GM21619 (cell line): ENCODE results near the gene SWSAP1.
"Not testable (repeated sequence)": the region's sequence is repeated elsewhere in the genome, so short reads cannot be mapped to it uniquely, and the experiment has no call there.

Experiments used
- ATAC-seq: cut with Tn5 transposase; IDR thresholded peaks from one replicate; pipeline ENCODE4 v1.9.1; 2021; ENCODE audit not compliant: unreplicated experiment

SWSAP1 gene

DNA sequence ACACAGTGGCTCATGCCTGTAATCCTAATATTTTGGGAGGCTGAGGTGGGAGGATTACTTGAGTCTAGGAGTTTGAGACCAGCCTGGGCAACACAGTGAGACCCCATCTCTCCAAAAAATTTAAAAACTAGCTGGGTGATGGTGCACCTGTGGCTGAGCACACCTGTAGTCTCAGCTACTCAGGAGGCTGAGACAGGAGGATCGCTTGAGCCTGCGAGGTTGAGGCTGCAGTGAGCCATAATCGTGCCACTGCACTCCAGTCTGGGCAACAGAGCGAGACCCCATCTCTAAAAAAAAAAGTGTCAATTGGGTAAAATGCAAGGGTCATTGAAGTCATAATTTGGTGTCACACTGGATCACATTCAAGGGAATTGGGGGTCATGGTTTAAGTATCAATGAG lies 20.4 kb upstream of the SWSAP1 start:
- not testable (repeated sequence) for ATAC-seq

DNA sequence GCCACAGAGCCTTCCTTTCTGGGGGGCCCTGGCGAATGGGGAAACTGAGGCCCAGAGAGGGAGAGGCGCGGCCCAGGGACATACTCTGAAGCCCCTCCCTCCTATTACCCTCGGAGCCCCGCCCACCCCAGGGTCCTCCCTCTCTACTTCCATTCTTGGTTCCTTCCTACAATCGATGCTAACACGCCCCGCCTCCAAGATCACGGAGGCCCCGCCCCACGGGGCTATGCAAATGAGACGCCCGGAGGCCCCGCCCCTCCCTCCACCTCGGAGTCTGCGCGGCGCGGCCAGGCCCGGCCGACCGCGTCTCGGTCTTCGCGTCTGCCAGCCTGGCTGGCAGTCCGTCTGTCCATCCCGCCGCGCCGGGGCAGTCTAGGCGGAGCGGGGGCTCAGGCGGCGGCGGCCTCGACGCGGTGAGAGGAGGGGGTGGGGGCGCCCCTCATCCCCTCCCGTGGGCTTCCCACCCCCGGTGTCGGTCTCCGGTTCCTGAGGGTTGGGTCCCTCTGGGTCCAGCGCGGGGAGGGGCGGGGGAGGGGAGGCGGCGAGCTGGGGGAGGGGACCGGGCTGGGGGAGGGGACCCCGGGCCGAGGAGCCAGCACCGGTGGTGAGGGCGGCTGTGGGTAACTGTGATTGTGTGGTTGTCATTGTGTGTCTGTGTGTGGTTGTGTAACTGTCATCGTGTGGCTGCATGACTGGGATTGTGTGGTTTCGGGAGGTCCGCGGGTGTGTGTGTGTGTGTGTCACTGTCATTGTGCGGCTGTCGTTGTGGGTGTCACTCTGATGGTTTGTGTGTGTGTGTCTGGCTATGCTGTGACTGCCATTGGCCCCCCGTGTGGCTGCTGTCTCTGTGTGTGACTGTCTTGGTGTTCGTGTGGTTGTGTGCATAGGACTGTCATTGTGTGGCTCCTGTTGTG lies 19.0 kb upstream of the SWSAP1 start, which contains the start of gene PLPPR2:
Gene PLPPR2 (plus strand): TSS at position 273 of the 914 bp plus-strand sequence. CDS start 2,242 bp downstream, outside the sequence.
- ATAC-seq = no peak

GRCh38 chr19:11356074-11356397 lies 18.4 kb upstream of the SWSAP1 start:
- no peak for ATAC-seq

- ATAC-seq = no peak
Measured at GRCh38 chr19:11356676-11357550, 17.6 kb upstream of the SWSAP1 start.

DNA sequence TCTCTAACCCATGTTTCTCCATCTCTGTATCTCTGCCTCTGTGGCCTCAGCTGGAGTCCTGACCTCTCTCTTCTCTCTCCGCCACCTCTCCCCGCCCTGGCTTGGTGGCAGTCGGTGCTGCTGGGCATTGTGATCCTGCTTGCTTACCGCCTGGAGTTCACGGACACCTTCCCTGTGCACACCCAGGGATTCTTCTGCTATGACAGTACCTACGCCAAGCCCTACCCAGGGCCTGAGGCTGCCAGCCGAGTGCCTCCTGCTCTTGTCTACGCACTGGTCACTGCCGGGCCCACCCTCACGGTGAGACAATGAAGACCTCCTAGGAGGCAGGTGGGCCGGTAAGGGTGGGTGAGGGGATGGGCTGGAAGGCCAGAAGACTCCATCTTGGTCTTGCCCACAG lies 15.0 kb upstream of the SWSAP1 start:
- ATAC-seq = no peak

DNA sequence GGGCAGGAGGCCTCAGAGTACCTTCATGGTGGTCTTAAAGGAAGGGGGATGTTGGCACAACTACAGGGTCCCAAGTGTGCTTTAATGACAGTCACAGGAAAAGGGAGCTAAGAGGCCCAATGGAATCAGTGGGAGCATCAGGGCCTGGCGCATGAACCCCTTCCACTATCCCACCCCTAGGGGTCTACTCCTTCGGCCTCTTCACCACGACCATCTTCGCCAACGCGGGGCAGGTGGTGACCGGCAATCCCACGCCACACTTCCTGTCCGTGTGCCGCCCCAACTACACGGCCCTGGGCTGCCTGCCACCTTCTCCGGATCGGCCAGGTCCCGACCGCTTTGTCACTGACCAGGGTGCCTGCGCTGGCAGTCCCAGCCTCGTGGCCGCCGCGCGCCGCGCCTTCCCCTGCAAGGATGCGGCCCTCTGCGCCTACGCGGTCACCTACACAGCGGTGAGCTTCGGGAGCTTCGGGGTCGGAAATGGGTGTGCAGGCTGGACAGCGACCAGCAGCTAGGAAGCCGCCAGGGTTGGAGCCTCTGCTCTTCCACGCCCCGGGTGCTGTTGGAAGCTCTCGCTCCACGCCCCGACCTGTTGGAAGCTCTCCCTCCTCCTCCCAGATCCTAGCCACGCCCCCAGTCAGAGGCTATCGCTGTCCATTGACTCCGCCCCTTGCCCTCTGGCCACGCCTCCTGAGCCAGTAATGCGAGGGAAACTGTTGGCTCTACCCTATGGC lies 13.3 kb upstream of the SWSAP1 start:
- no peak for ATAC-seq

DNA sequence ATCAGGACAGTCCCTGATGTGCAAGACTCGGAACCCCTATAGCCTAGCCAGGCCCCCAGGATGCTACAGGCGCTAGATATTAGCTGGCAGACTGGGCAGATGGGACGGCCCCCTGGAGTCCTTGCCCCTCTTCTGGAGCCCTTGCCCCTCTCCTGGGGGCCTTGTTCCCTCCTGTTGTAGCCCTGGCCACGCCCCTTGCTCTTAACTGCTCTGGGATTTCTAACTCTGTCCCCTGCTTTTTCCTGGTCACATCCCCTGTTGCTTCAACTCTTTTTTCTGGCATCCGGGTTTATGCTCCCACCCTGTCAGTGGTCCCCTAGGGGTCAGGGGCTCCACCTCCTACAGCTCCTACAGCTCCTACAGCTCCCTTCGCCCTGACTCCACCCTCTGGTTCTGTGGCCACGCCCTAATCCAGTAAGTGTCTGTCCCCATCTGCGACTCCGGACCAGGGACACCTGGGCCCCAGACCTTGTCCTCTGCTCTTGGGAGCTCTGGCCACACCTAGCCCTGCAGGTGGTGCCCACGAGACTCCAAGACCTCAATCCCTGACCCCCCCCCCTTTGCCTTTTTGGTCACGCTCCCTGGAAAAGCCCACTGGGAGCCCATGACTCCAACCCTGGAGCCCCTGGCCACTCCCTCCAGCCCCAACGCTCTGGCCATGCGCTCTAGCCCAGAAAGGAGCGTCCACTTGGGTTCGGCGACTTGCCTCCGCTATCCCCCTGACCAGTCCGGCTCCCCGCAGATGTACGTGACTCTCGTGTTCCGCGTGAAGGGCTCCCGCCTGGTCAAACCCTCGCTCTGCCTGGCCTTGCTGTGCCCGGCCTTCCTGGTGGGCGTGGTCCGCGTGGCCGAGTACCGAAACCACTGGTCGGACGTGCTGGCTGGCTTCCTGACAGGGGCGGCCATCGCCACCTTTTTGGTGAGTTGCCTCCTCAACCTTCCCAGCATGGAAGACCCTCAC lies 12.4 kb upstream of the SWSAP1 start:
- no peak for ATAC-seq

DNA sequence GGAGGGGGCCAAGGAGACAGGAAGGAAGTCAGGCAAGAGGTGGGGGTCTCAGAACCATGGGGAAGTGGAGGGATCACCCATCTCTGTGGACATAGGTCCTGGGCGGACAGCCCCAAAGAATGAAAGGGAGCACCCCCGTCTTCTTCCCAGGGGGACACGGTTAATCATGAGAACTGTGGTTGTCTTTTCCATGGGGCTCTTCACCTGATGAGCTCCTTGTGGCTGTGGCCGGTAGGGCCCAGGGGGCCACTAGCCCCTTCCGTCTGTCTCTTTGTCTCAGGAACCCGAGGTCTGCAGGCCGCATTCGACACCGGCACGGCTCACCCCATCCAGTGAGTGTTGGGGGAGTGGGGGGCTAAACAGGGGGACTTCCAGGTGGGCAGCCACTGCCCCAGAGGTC lies 10.6 kb upstream of the SWSAP1 start:
- ATAC-seq = no peak

GRCh38 chr19:11364296-11364904 lies 10.1 kb upstream of the SWSAP1 start:
- ATAC-seq = no peak

GRCh38 chr19:11364935-11365334 lies 9.5 kb upstream of the SWSAP1 start:
- no peak for ATAC-seq

DNA sequence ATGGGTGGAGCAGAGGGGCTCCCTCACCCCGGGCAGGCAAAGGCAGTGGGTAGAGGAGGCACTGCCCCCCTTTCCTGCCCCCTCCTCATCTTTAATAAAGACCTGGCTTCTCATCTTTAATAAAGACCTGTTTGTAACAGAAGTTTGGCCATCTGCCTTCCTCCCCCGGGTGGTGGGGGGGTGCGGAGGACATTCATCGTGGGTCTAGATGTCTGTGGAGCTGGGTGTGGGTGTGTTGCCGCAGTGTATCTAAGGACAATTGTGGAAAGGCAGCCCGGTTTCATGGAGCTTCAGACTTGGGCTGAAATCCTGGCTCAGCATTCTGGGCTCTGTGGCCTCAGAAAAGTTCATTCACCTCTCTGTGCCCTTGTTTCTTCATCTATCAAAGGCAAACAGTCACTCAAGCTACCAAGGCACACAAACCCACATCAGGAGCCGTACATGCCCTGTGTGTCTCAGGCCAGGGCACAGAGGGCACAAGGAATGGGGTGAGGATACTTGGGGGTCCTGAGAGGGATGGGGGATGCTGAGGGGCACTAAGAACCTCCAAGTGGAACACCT lies 8.8 kb upstream of the SWSAP1 start:
- ATAC-seq = no peak

DNA sequence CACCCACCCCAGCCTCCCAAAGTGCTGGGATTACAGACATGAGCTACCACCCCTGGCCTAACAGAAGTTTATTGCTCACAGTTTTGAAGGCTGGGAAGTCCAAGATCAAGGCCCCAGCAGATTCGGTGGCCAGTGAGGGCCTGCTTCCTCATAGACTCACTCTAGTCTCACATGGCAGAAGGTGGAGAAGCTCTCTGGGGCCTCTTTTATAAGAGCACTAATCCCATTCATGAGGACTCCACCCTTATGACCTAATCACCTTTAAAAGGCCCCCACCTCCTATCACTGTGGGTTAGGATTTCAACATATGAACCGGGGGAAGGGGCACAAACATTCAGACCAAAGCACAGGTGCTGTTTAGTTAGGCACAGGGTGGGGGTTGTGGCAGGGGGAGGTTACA lies 6.9 kb upstream of the SWSAP1 start:
- no peak for ATAC-seq

GRCh38 chr19:11370744-11371143 lies 3.7 kb upstream of the SWSAP1 start:
- ATAC-seq = no peak

DNA sequence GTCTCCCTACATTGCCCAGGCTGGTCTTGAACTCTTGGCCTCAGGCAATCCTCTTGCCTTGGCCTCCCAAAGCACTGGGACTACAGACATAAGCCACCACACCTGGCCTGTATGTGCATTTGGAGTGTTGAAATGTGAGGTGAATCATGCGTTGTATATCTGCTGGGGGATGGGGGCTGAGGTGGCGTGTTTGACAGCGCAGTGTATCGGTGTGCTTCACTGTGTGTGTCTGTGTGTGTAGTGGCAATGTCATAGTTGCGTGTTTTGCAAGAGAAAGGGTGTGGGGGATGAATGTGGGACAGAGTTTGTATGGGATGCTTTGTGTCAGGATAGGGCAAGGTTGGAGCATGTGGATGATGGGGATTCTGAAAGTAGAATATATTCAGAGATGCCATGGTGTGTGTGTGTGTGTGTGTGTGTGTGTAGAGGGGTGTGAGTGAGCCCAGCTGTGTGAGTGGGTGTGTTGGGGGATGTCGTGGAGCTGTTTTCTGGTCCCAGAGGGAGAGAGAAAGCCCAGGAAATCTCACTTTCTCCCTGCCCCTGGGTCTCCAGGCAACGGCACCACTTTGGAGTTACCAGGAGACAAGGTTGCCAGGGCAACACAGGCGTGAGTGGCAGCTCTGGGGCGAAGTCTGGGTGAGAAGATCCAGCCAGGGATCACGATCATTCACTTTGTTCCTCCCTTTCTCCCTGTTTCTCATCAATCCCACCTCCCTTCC lies 1.1 kb upstream of the SWSAP1 start:
- no peak for ATAC-seq

GRCh38 chr19:11373885-11374432 lies 507 bp upstream of the SWSAP1 start:
- no peak for ATAC-seq

DNA sequence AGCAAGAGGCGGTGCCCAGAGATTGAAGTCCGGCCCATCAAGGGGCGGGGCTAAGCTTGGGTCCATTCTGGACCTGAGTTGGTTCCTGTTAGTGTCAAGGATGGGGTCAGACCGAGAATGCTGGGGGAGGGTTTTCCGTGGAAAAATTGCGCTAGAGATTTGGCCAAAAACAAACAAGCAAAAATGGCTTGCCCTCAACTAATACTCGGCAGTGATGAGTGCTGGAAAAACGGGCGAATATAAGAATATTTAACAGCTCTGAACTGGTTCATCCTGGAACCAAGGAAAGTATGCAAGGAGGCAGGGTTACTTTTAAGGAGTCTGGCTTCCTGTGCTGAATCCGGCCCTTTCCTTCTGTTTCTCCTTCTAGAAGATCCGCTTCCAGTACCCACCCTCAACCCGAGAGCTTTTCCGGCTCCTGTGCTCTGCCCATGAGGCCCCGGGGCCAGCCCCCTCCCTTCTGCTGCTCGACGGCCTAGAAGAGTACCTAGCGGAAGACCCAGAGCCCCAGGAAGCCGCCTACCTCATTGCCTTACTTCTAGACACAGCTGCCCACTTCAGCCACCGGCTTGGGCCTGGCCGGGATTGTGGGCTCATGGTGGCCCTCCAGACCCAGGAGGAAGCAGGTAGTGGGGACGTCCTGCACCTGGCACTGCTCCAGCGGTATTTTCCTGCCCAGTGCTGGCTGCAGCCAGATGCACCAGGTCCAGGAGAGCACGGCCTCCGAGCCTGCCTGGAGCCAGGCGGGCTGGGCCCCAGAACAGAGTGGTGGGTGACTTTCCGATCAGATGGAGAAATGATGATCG lies 880 bp downstream of the SWSAP1 start:
- no peak for ATAC-seq

DNA sequence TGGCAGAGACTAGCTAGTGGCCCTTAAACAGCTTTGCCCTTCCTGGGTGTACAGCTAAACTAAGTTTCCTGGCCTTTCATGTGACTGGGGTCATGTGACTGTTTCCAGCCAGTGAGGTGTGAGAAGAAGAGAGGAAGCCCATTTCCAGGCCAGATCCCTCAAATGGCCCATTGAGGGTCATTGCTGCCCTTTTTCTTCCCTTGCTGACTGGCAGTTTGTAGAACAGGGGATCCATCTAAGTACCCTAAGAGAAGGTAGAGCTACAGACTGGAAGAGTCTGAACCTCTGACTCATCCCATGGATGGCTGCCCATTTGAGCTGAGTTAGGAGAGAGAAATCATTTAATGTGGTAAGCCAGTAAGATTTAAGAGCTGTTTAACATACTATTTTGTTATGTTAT lies 2.8 kb downstream of the SWSAP1 start:
- no peak for ATAC-seq

DNA sequence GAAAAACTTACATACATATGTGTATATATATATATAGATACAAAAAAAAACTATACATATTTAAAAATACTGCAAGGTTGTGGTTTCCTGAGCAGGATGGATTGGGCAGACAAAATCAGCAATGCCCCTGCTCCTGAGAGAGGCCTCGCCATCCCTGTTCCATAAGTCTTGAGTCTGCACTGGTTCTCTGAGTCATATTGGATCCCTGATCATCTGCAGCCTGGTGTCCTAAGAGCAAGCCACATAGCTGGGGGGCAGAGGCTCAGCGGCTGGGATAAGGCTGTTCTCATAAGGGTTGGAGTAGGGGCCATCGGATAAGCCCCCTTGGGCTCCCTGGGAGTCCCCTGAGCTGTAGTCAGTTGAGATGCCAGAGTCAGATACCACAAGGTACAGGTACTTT lies 3.3 kb downstream of the SWSAP1 start:
- no peak for ATAC-seq
